GM04503 (cell line): Measurements from ENCODE around the gene ATP6V1G2.
"Not testable (repeated sequence)": the region's sequence is repeated elsewhere in the genome, so short reads cannot be mapped to it uniquely, and the experiment has no call there.

Experiments used
- DNase-seq: peaks from one replicate; pipeline ENCODE4 v3.0.0-alpha.2; 2012; ENCODE audit warnings: low read depth

The ATP6V1G2 gene

GRCh38 chr6:31575952-31576685, 29.7 kb upstream of the ATP6V1G2 start:
- DNase-seq: no peak

GRCh38 chr6:31575335-31575901, 29.0 kb upstream of the ATP6V1G2 start, which contains the start of gene TNF:
Gene TNF, plus strand, starts transcription at chr6:31575565. Its CDS starts 177 bp downstream, at chr6:31575742.
- no peak for DNase-seq

GRCh38 chr6:31574106-31575061, 28.0 kb upstream of the ATP6V1G2 start:
- no peak for DNase-seq

GRCh38 chr6:31573239-31574105, 27.1 kb upstream of the ATP6V1G2 start:
- no peak for DNase-seq

GRCh38 chr6:31572041-31572911, 25.9 kb upstream of the ATP6V1G2 start, which contains the start of gene LTA:
Gene LTA, plus strand, starts transcription at chr6:31572289. Its CDS starts 454 bp downstream, at chr6:31572743.
- no peak for DNase-seq

GRCh38 chr6:31569861-31570536, 23.6 kb upstream of the ATP6V1G2 start:
- DNase-seq: no peak

GRCh38 chr6:31568537-31568961, 22.1 kb upstream of the ATP6V1G2 start:
- DNase-seq: no peak

- no peak for DNase-seq
Measured at GRCh38 chr6:31567531-31568370, 21.3 kb upstream of the ATP6V1G2 start.

- DNase-seq: no peak
Measured at GRCh38 chr6:31560697-31561058, 14.3 kb upstream of the ATP6V1G2 start.

- DNase-seq: no peak
Measured at GRCh38 chr6:31559958-31560696, 13.7 kb upstream of the ATP6V1G2 start.

GRCh38 chr6:31559606-31559957, 13.2 kb upstream of the ATP6V1G2 start:
- DNase-seq: no peak

- DNase-seq: no peak
Measured at GRCh38 chr6:31558631-31559500, 12.5 kb upstream of the ATP6V1G2 start.

GRCh38 chr6:31558318-31558625, 11.9 kb upstream of the ATP6V1G2 start:
- no peak for DNase-seq

- no peak for DNase-seq
Measured at GRCh38 chr6:31557443-31558317, 11.3 kb upstream of the ATP6V1G2 start.

- no peak for DNase-seq
Measured at GRCh38 chr6:31556307-31556706, 9.9 kb upstream of the ATP6V1G2 start.

- not testable (repeated sequence) for DNase-seq
Measured at GRCh38 chr6:31551371-31551770, 5.0 kb upstream of the ATP6V1G2 start.

GRCh38 chr6:31548544-31548873, 2.1 kb upstream of the ATP6V1G2 start:
- DNase-seq: no peak
